Endothelial cell of umbilical vein (primary cell): Measurements from ENCODE around the gene CARNS1. TPM values are rescaled to one million over a fixed set of nuclear protein-coding genes. Genes with fewer than 3 reads are reported as not detected.

ENCODE experiments used
- BruUV-seq: library from RNA; stranded (reverse); fragments of 400-500 nt; replicated peaks from 2 replicates; lab custom pipeline; 2021; lab: Mats Ljungman, UMichigan
- CTCF ChIA-PET: fragments of 300-600, 350-600 bp; sonication (Branson Sonifier 250); formaldehyde crosslinking; loops from one replicate; lab custom pipeline; 2021; ENCODE audit warnings: antibody characterized with exemption, inconsistent platforms; lab: Charles Lee
- POLR2A ChIA-PET: fragments of 300-600, 350-600 bp; sonication (Branson Sonifier 250); formaldehyde crosslinking; loops from one replicate; lab custom pipeline; 2021; ENCODE audit warnings: antibody characterized with exemption, inconsistent platforms; lab: Charles Lee
- DNase-seq: peaks from one replicate; pipeline ENCODE4 v3.0.0-alpha.2; 2011; ENCODE audit warnings: low read depth, low spot score
- FAIRE-seq: peaks from 2 replicates; lab custom pipeline; 2011; peaks lifted over from hg19 to GRCh38; lab: Jason Lieb, UNC
- H2AFZ ChIP-seq: 2 replicates; pipeline ENCODE4 v1.6.0; 2012; ENCODE audit warnings: low read depth, low read length, control low read depth, inconsistent platforms
- H3K27ac ChIP-seq: 2 replicates; pipeline ENCODE4 v1.5.1; 2011; ENCODE audit warnings: low read depth, mild to moderate bottlenecking, control low read depth, low read length, moderate library complexity; ENCODE audit not compliant: insufficient read depth
- H3K27me3 ChIP-seq, 2 experiments: 2 replicates each; pipeline versions ENCODE4 v1.6.0 to v1.6.1; 2011; ENCODE audit warnings: low read length in 2 of 2, mixed read lengths in 1 of 2; ENCODE audit not compliant: control insufficient read depth in 2 of 2, insufficient read depth in 2 of 2
- H3K36me3 ChIP-seq, 2 experiments: 2 replicates in 1 of 2; 3 replicates in 1 of 2; pipeline ENCODE4 v1.5.1; 2011; ENCODE audit warnings: low read length in 2 of 2, mild to moderate bottlenecking in 1 of 2, moderate library complexity in 1 of 2; ENCODE audit not compliant: control insufficient read depth in 2 of 2, insufficient read depth in 2 of 2; ENCODE audit errors: extremely low read depth in 1 of 2
- H3K4me1 ChIP-seq: 3 replicates; pipeline ENCODE4 v1.5.1; 2011; ENCODE audit warnings: mild to moderate bottlenecking, low read length; ENCODE audit not compliant: control insufficient read depth, insufficient read depth; ENCODE audit errors: extremely low read depth
- H3K4me2 ChIP-seq: 2 replicates; pipeline ENCODE4 v1.6.1; 2011; ENCODE audit warnings: low read length, control low read depth, mixed read lengths; ENCODE audit not compliant: insufficient read depth
- H3K4me3 ChIP-seq, 3 experiments: fragments of 200-600 bp in 1 of 3; sonication (generic), shearing (Covaris generic) in 1 of 3; replicated peaks in 1 of 3; 2 replicates each; pipeline ENCODE4 v1.5.1; 2011 to 2016; ENCODE audit warnings: control low read depth in 3 of 3, low read length in 3 of 3, mild to moderate bottlenecking in 2 of 3, inconsistent platforms in 1 of 3, low read depth in 1 of 3, moderate library complexity in 1 of 3; ENCODE audit not compliant: insufficient read depth in 1 of 3
- H3K79me2 ChIP-seq: 2 replicates; pipeline ENCODE4 v1.6.0; 2012; ENCODE audit warnings: low read length, inconsistent platforms; ENCODE audit not compliant: control insufficient read depth, insufficient read depth
- H3K9ac ChIP-seq: replicated peaks from 2 replicates; pipeline ENCODE3; 2011; ENCODE audit warnings: low read length, control low read depth; ENCODE audit not compliant: insufficient read depth; ENCODE audit errors: extremely low read depth
- H3K9me1 ChIP-seq: replicated peaks from 3 replicates; pipeline ENCODE4 v1.6.0; 2011; ENCODE audit warnings: mild to moderate bottlenecking, low read length; ENCODE audit not compliant: control insufficient read depth, insufficient read depth; ENCODE audit errors: extremely low read depth
- H3K9me3 ChIP-seq: replicated peaks from 2 replicates; pipeline ENCODE4 v1.5.1; 2012; ENCODE audit warnings: low read length, inconsistent platforms; ENCODE audit not compliant: control insufficient read depth, insufficient read depth
- H4K20me1 ChIP-seq: replicated peaks from 2 replicates; pipeline ENCODE3; 2011; ENCODE audit warnings: mild to moderate bottlenecking, low read length; ENCODE audit not compliant: control insufficient read depth, insufficient read depth; ENCODE audit errors: extremely low read depth
- CTCF ChIP-seq, 2 donors: IDR thresholded peaks; 1 replicate in 1 of 2; 2 replicates in 1 of 2; pipeline ENCODE4 v1.5.1; 2011; ENCODE audit warnings: low read length in 2 of 2, mild to moderate bottlenecking in 2 of 2, moderate library complexity in 2 of 2, control low read depth in 1 of 2, inconsistent platforms in 1 of 2, low read depth in 1 of 2; ENCODE audit not compliant: insufficient read depth in 1 of 2; ENCODE audit errors: extremely low read depth in 1 of 2
- EZH2 ChIP-seq: IDR thresholded peaks from 2 replicates; pipeline ENCODE4 v1.6.1; 2012; ENCODE audit warnings: borderline replicate concordance, low read depth, mild to moderate bottlenecking, moderate library complexity, low read length, inconsistent platforms; ENCODE audit not compliant: severe bottlenecking
- FOS ChIP-seq: IDR thresholded peaks from 2 replicates; pipeline ENCODE4 v1.6.1; 2011; ENCODE audit warnings: mild to moderate bottlenecking, low read length, moderate library complexity, borderline replicate concordance; ENCODE audit not compliant: insufficient read depth
- GATA2 ChIP-seq: IDR thresholded peaks from 2 replicates; pipeline ENCODE4 v1.7.0; 2011; ENCODE audit warnings: low read depth, mild to moderate bottlenecking, moderate library complexity, mixed read lengths, low read length; ENCODE audit not compliant: insufficient read length, insufficient read depth
- JUN ChIP-seq: IDR thresholded peaks from 2 replicates; pipeline ENCODE4 v1.6.1; 2011; ENCODE audit warnings: borderline replicate concordance, low read depth; ENCODE audit not compliant: insufficient read length, insufficient read depth
- MYC ChIP-seq: IDR thresholded peaks from one replicate; pipeline ENCODE4 v1.6.1; 2011; ENCODE audit warnings: mild to moderate bottlenecking, low read depth, low read length
- POLR2A ChIP-seq: IDR thresholded peaks from 2 replicates; pipeline ENCODE4 v1.6.1; 2012; ENCODE audit warnings: low read depth, mild to moderate bottlenecking, control low read depth, low read length
- POLR2AphosphoS5 ChIP-seq: IDR thresholded peaks from 2 replicates; pipeline ENCODE4 v1.6.1; 2012; ENCODE audit warnings: low read depth, mild to moderate bottlenecking, control low read depth, low read length, moderate library complexity; ENCODE audit not compliant: insufficient read depth
- dilution Hi-C: fragments of 300-500 bp; cut with MboI; formaldehyde crosslinking; loops from one replicate; pipeline ENCODE4 v1.15.0; 2019; ENCODE audit warnings: low sequenced_read_pairs; ENCODE audit not compliant: extremely low pct_ligation_motif_present
- intact Hi-C: fragments of 100-400 bp; cut with micrococcal nuclease; formaldehyde crosslinking; loops from one replicate; pipeline ENCODE4 v1.10.0; 2022
- polyA plus RNA-seq, 4 experiments: library from polyadenylated mRNA; depleted of rRNA in 3 of 4; stranded (reverse) in 3 of 4; unstranded in 1 of 4; fragments of >200 nt; gene quantifications; 2 replicates each; pipeline versions ENCODE4 v1.2.1 to v1.2.3, GENCODE V29; 2011 to 2012; ENCODE audit warnings: missing spikeins in 1 of 4
- total RNA-seq: library from RNA; stranded (reverse); gene quantifications from 2 replicates; pipeline ENCODE4 v1.2.3, GENCODE V29; 2021
- TF ChIP-seq, protein P1 (sequence below): IDR thresholded peaks from 2 replicates; pipeline ENCODE4 v1.6.1; 2011; ENCODE audit not compliant: insufficient read depth, insufficient read length

CARNS1 gene
- total and polyA plus RNA-seq, 2 donors (not counting 3 experiments of a cell fraction or from before 2014, with no cell fraction given), result 0.14 to 0.35 TPM

DNA sequence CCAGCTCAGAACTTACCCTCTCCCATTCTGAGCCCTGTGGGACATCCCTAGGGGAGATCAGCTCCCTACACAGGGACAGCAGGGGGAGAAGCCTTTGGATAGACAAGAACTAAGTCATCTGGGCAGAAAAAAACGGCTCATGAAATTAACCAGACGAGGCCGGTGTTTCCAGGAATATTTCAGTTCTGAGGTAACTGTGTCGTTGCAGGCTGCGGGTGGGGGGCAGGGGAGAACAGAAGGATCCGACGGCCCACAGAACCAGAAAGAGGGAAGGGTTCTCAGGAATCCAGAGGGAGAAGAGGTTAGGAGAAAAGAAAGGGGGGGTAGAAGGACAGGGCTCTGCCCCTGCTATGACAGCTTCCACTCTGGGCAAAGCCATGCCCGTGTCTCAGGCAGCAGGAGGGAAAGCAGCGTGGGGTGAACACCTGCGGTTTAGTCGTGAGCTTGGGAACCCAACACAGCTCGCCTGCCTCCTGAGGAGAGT, 45.6 kb upstream of the CARNS1 start:
- Histone ChIP-seq H3K9me1 (no peaks in the 10 kb centered on the region), H3K4me2 (no peak overlapping the region), H3K36me3 (no peaks in the 10 kb centered on the region), H2AFZ (no peak overlapping the region), H3K4me3 (no peak overlapping the region), H3K9ac (no peak overlapping the region), H3K4me1 (peaks cover 38% of the 10 kb centered on the region), H3K27me3 (no peaks in the 10 kb centered on the region), H3K27ac (no peak overlapping the region), H4K20me1 (no peaks in the 10 kb centered on the region), H3K9me3 (no peaks in the 10 kb centered on the region), H3K79me2 (peaks cover 14% of the 10 kb centered on the region)
- intact Hi-C loops (no loop called here), dilution Hi-C loops (no loop called here)
- no TSS peak for BruUV-seq
- FAIRE-seq (peak; percentile 63), DNase-seq (no peak)
- ChIA-PET POLR2A (interaction anchor here (0.6 to 1.8 kb wide), 4 partner anchors 13 to 138 kb away, joined by 4 to 13 read pairs (median 4); partner anchors contain the start of gene POLD4), CTCF (interaction anchor here (0.9 to 19.7 kb wide), 6 partner anchors 11 to 107 kb away, joined by 4 to 1051 read pairs (median 38); partner anchors contain the start of gene POLD4)
- TF ChIP-seq JUN (no peak), FOS (no peak), CTCF (IDR thresholded peaks at IDR 0.05; ENCODE audit: extremely low read depth in 1 of 2, insufficient read depth in 1 of 2, low read depth in 1 of 2, low read length in 2 of 2) (no peak), MYC (no peak), EZH2 (no peak), POLR2AphosphoS5 (no peak), POLR2A (no peak), GATA2 (no peak)
- TF ChIP-seq, protein P1, sequence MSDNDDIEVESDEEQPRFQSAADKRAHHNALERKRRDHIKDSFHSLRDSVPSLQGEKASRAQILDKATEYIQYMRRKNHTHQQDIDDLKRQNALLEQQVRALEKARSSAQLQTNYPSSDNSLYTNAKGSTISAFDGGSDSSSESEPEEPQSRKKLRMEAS, result no peak
